ENCODE measurements around the gene SLC12A8.

- TF ChIP-seq CTCF (IDR thresholded peaks at IDR 0.05) = no peak
- TF ChIP-seq POLR2A (IDR thresholded peaks at IDR 0.05) = no peak
Measured at GRCh38 chr3:125051205-125051604, 161.3 kb downstream of the SLC12A8 start.

Data from adrenal gland (tissue), 5 donors.